WTC11 (cell line): ENCODE data around the gene ZBP1.

Source experiments
- ATF6 ChIP-seq: sonication (generic); formaldehyde crosslinking; IDR thresholded peaks from 2 replicates; pipeline ENCODE4 v1.8.1; 2023; ENCODE audit warnings: mild to moderate bottlenecking, missing genetic modification reagents
- CDX4 ChIP-seq: fragments of 250-450 bp; sonication (Bioruptor Pico); IDR thresholded peaks from 2 replicates; pipeline ENCODE4 v1.9.0; 2021; ENCODE audit warnings: moderate library complexity, mild to moderate bottlenecking, inconsistent platforms, borderline replicate concordance
- E2F4 ChIP-seq: sonication (generic); formaldehyde crosslinking; IDR thresholded peaks from 2 replicates; pipeline ENCODE4 v1.8.1; 2022; ENCODE audit warnings: low read depth, mild to moderate bottlenecking, moderate library complexity, missing genetic modification reagents, borderline replicate concordance
- GABPB1 ChIP-seq: sonication (generic); formaldehyde crosslinking; IDR thresholded peaks from 2 replicates; pipeline ENCODE4 v1.8.1; 2023; ENCODE audit warnings: mild to moderate bottlenecking, missing genetic modification reagents
- TEAD4 ChIP-seq: sonication (generic); formaldehyde crosslinking; IDR thresholded peaks from 2 replicates; pipeline ENCODE4 v1.8.0; 2022; ENCODE audit warnings: mild to moderate bottlenecking, missing genetic modification reagents
- ZNF121 ChIP-seq: sonication (generic); formaldehyde crosslinking; IDR thresholded peaks from 2 replicates; pipeline ENCODE4 v1.8.0; 2023; ENCODE audit warnings: missing genetic modification reagents
- ZNF532 ChIP-seq: fragments of 250-450 bp; sonication (Bioruptor Pico); IDR thresholded peaks from 2 replicates; pipeline ENCODE4 v1.9.0; 2021; ENCODE audit warnings: mild to moderate bottlenecking, borderline replicate concordance
- TF ChIP-seq, protein P1 (sequence below): fragments of 200-600 bp; IDR thresholded peaks from 2 replicates; pipeline ENCODE4 v1.8.0; 2022; ENCODE audit warnings: antibody characterized with exemption
- TF ChIP-seq, protein P2 (sequence below): sonication (generic); formaldehyde crosslinking; IDR thresholded peaks from 2 replicates; pipeline ENCODE4 v1.8.1; 2023; ENCODE audit warnings: mild to moderate bottlenecking, missing genetic modification reagents, moderate library complexity

DNA sequence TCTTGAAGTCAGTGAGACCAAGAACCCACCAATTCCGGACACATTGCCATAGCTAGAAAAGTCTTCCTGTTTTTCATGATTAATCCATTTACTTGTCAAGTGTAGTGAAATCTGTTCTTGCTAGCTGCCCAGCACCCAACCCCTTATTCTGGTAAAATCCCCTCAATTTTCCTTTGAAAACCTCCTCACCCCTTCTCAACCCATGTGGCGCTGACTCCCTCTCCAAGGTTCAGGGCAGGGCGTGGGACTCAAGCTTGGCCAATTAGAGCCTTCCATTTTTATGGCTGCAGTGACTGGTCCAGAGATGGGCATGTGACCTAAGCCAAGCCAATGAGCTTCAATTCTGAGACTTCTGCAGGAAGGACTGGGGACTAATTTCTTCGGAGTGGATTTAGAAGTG is 9.8 kb upstream of the ZBP1 start:
- TF ChIP-seq, protein P1, sequence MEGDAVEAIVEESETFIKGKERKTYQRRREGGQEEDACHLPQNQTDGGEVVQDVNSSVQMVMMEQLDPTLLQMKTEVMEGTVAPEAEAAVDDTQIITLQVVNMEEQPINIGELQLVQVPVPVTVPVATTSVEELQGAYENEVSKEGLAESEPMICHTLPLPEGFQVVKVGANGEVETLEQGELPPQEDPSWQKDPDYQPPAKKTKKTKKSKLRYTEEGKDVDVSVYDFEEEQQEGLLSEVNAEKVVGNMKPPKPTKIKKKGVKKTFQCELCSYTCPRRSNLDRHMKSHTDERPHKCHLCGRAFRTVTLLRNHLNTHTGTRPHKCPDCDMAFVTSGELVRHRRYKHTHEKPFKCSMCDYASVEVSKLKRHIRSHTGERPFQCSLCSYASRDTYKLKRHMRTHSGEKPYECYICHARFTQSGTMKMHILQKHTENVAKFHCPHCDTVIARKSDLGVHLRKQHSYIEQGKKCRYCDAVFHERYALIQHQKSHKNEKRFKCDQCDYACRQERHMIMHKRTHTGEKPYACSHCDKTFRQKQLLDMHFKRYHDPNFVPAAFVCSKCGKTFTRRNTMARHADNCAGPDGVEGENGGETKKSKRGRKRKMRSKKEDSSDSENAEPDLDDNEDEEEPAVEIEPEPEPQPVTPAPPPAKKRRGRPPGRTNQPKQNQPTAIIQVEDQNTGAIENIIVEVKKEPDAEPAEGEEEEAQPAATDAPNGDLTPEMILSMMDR = no peak
- TF ChIP-seq CDX4 (no peak), ZNF121 (CRISPR knock-in tag) (no peak), TEAD4 (CRISPR knock-in tag) (no peak), GABPB1 (CRISPR knock-in tag) (no peak), ZNF532 (no peak), E2F4 (no peak), ATF6 (CRISPR knock-in tag) (no peak)
- TF ChIP-seq, protein P2, sequence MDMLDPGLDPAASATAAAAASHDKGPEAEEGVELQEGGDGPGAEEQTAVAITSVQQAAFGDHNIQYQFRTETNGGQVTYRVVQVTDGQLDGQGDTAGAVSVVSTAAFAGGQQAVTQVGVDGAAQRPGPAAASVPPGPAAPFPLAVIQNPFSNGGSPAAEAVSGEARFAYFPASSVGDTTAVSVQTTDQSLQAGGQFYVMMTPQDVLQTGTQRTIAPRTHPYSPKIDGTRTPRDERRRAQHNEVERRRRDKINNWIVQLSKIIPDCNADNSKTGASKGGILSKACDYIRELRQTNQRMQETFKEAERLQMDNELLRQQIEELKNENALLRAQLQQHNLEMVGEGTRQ (CRISPR knock-in tag) = 0 out of 2 replicates have a peak, but pooled peaks have one; percentile 30
